Gastrocnemius medialis (tissue), 4 donors: Measurements from ENCODE around the gene POGLUT3.

ENCODE experiments used
- CTCF ChIP-seq, 5 experiments: fragments of 450-650 bp in 3 of 5; fragments of 200-600 bp in 2 of 5; sonication (generic) in 2 of 5; IDR thresholded peaks in 4 of 5; conservative IDR thresholded peaks in 1 of 5; 1 replicate in 4 of 5; 2 replicates in 1 of 5; pipeline ENCODE4 v1.5.1; 2016 to 2019; ENCODE audit warnings: antibody characterized with exemption in 5 of 5, mild to moderate bottlenecking in 3 of 5, moderate library complexity in 3 of 5
- POLR2A ChIP-seq, 2 donors: fragments of 450-650 bp; IDR thresholded peaks; one replicate each; pipeline ENCODE4 v1.6.1; 2017; ENCODE audit warnings: antibody characterized with exemption in 2 of 2, mild to moderate bottlenecking in 2 of 2, moderate library complexity in 2 of 2

- no peak for TF ChIP-seq CTCF (IDR thresholded peaks at IDR 0.05 in 4 of 5, conservative IDR thresholded peaks at IDR 0.05 in 1 of 5)
- no peak for TF ChIP-seq POLR2A (IDR thresholded peaks at IDR 0.05)
Observed at GRCh38 chr11:108495326-108495725, 2.9 kb downstream of the POGLUT3 start.
